Measurements from ENCODE around the gene FMO5. TPM values are rescaled to one million over a fixed set of nuclear protein-coding genes. Genes with fewer than 3 reads are reported as not detected.

The FMO5 gene
- total RNA-seq, 4 donors from 2014 or later, result 57.6 to 145 (median 62.6) TPM

DNA sequence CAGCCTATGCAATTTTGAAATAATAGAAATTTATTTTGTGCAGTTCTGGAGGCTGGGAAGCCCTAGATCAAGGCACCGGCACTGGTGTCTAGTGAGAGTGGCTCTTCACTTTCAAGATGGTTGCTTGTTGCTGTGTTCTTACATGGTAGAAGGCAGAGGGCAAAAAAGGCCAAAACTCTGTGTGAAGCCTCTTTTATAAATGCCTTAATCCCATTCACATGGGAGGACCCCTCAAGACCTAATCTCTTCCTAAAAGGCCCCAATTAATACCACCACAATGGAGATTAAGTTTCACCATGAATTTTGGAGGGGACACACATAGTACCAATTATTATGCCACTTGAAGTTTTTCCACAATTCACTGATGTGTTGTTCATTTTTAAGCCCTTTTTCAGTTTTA is 73.9 kb downstream of the FMO5 start:
- WGBS, 2 donors (ENCODE audit: low coverage in 1 of 2), result 93 to 100% methylated on average over 1 of the region's 1 CpG
- in situ Hi-C loops (cut with MboI; ENCODE audit: low pct_ligation_motif_present in 1 of 4, low pct_unique_long_range_greater_than_20kb in 1 of 4, low sequenced_read_pairs in 3 of 4), result no loop called here

DNA sequence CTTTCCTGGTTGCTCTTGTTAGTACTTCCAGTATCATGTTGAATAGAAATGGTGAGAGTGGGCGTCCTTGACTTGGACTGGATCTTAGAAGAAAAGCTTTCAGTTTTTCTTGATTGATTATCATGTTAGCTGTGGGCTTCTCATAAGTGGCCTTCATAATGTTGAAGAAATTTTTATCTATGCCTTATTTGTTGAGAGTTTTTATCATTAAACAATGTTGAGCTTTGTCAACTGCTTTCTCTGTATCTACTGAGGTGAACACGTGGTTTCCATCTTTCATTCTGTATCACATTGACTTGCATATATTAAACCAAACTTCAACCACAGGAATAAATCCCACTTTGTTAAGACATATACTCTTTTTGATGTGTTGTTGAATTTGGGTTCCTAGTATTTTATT is 82.3 kb downstream of the FMO5 start:
- Histone ChIP-seq H3K36me3 (no peaks in the 10 kb centered on the region), H3K27me3 (peaks cover 14% of the 10 kb centered on the region), H3K4me3 (no peak overlapping the region), H3K9me3 (no peaks in the 10 kb centered on the region), H3K27ac (no peak overlapping the region), H3K4me1 (no peaks in the 10 kb centered on the region)
- 83 to 96% methylated on average over 2 of the region's 2 CpGs for WGBS, 2 donors (ENCODE audit: low coverage in 1 of 2)
- in situ Hi-C loops (cut with MboI; ENCODE audit: low pct_ligation_motif_present in 1 of 4, low pct_unique_long_range_greater_than_20kb in 1 of 4, low sequenced_read_pairs in 3 of 4), result no loop called here
- TF ChIP-seq POLR2A (IDR thresholded peaks at IDR 0.05), result no peak
- TF ChIP-seq CTCF (IDR thresholded peaks at IDR 0.05), result no peak
- no peak for TF ChIP-seq POLR2AphosphoS5 (IDR thresholded peaks at IDR 0.05)
- no peak for TF ChIP-seq EP300 (IDR thresholded peaks at IDR 0.05; ENCODE audit: low read depth)
- intact Hi-C loops (cut with DNase I; ENCODE audit: low total_unique reads), result no loop called here
- no peak for DNase-seq

More for the DNA sequence above, 73.9 kb downstream of the FMO5 start:
- Histone ChIP-seq H3K4me1 (no peaks in the 10 kb centered on the region), H3K9me3 (no peaks in the 10 kb centered on the region), H3K27me3 (no peaks in the 10 kb centered on the region), H3K27ac (no peak overlapping the region), H3K36me3 (peaks cover 0 to 11% (median 0%) of the 10 kb centered on the region in 4 donors), H3K4me3 (no peak overlapping the region)
- intact Hi-C loops (cut with DNase I; ENCODE audit: low total_unique reads), result no loop called here
- TF ChIP-seq POLR2AphosphoS5 (IDR thresholded peaks at IDR 0.05), result no peak
- TF ChIP-seq POLR2A (IDR thresholded peaks at IDR 0.05), result no peak
- no peak for TF ChIP-seq CTCF (IDR thresholded peaks at IDR 0.05)
- TF ChIP-seq EP300 (IDR thresholded peaks at IDR 0.05; ENCODE audit: low read depth), result no peak
- no peak for DNase-seq

Other genes starting within 250 kb of the FMO5 start
- 10 to 100 TPM; 20.9 to 45.6 (median 27.3) TPM for gene PRKAB2, start 52.9 kb downstream of the FMO5 start, total RNA-seq
- gene CHD1L, start 17.3 kb upstream of the FMO5 start, total RNA-seq, result 10 to 100 TPM; 27.1 to 32.9 (median 30.1) TPM